ENCODE measurements around the gene DLG2.

The DLG2 gene

DNA sequence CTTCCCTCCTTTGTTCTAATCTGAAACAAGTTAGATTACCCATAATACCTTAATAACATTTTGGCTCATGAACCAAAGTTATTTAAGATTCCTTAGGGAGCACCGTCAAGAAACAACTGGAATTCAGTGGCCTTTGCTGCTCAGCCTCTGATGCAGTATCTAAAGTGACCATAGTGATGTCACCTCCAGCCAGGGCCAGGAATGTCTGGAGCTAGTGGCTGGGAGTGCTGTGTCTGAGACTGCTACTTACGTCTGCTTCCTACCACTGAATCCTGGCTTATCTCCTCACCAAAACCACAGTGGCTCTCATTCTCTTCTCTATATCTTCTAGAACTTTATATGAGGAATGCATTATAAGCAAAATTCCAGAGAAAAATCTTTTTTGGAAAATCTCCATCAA is 658.0 kb downstream of the DLG2 start:
- Histone ChIP-seq H3K27ac (no peak overlapping the region), H3K36me3 (no peaks in the 10 kb centered on the region), H3K9me3 (ENCODE audit: severe bottlenecking) (no peaks in the 10 kb centered on the region), H3K27me3 (ENCODE audit: insufficient read depth, low read depth, severe bottlenecking) (no peaks in the 10 kb centered on the region), H3K4me3 (ENCODE audit: low read depth, low read length) (no peak overlapping the region)
- TF ChIP-seq, protein P1, sequence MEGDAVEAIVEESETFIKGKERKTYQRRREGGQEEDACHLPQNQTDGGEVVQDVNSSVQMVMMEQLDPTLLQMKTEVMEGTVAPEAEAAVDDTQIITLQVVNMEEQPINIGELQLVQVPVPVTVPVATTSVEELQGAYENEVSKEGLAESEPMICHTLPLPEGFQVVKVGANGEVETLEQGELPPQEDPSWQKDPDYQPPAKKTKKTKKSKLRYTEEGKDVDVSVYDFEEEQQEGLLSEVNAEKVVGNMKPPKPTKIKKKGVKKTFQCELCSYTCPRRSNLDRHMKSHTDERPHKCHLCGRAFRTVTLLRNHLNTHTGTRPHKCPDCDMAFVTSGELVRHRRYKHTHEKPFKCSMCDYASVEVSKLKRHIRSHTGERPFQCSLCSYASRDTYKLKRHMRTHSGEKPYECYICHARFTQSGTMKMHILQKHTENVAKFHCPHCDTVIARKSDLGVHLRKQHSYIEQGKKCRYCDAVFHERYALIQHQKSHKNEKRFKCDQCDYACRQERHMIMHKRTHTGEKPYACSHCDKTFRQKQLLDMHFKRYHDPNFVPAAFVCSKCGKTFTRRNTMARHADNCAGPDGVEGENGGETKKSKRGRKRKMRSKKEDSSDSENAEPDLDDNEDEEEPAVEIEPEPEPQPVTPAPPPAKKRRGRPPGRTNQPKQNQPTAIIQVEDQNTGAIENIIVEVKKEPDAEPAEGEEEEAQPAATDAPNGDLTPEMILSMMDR (IDR thresholded peaks at IDR 0.05; ENCODE audit: low read depth, low read length) = no peak
- DNase-seq = no peak

DNA sequence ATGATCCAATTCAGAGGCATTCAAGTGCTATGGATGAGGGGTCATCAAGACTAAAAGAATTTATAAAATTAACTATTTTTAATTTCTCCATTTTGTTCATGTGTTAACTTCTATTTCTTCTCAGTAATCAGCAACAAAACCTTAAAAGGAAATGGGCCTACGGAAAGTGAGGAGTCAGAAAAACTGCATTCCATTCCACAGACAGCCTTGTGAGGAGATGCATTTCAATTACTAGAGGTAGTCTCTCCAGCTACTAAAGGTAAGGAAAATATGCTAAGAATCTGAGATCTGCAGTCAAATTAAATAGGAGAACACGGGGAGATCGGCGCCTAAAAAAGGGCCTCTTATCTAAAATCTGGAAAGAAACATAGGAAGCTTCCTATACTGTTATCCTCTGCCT is 661.7 kb downstream of the DLG2 start:
- Histone ChIP-seq H3K4me3 (ENCODE audit: low read depth, low read length) (no peak overlapping the region), H3K27ac (no peak overlapping the region), H3K9me3 (ENCODE audit: severe bottlenecking) (no peaks in the 10 kb centered on the region), H3K27me3 (ENCODE audit: insufficient read depth, low read depth, severe bottlenecking) (no peaks in the 10 kb centered on the region), H3K36me3 (no peaks in the 10 kb centered on the region)
- DNase-seq = no peak
- TF ChIP-seq, protein P1 (IDR thresholded peaks at IDR 0.05; ENCODE audit: low read depth, low read length) = no peak

DNA sequence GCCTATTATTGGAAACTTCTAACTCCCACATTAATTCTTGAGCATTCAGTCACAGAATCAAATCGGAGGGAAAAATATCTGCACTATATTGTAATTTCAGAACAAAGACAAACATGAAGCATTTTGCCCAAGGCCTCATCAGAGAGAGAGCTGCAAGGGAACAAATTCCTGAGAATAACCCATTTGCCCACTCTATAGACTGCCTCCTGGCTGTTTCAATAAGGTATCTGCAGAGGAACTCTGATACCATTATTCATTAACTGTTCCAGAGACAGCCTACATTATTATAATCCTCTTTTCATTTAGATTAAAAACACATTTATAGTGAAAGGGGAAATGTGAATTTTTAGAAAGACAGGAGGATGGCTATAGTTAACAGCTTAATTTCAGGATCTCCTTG is 663.9 kb downstream of the DLG2 start:
- no peak for DNase-seq
- TF ChIP-seq, protein P1 (IDR thresholded peaks at IDR 0.05; ENCODE audit: low read depth, low read length) = no peak
- no peaks in the 10 kb centered on the region for H3K9me3 ChIP-seq (ENCODE audit: severe bottlenecking)
- no peak overlapping the region for H3K27ac ChIP-seq
- no peaks in the 10 kb centered on the region for H3K27me3 ChIP-seq (ENCODE audit: insufficient read depth, low read depth, severe bottlenecking)
- H3K4me3 ChIP-seq (ENCODE audit: low read depth, low read length) = no peak overlapping the region
- H3K36me3 ChIP-seq = no peaks in the 10 kb centered on the region

DNA sequence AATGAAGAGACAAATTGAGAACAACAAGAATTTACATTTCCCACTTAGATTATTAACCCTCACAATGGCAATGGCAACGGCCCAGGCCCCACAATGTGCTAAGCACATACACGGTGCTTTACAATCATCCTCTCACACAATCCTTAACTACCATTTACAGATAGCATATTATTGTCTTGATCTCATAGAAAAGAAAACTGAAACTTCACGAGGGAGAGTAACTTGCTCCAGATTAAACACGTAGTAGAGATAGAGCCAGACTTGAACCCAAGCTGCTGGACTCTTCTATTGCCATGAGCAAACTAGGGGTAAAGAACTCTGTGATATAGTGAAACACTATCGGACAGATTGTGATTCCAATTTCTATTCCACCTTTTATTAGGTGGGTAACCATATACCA is 665.1 kb downstream of the DLG2 start:
- TF ChIP-seq, protein P1 (IDR thresholded peaks at IDR 0.05; ENCODE audit: low read depth, low read length) = no peak
- DNase-seq = no peak
- H3K27me3 ChIP-seq (ENCODE audit: insufficient read depth, low read depth, severe bottlenecking) = no peaks in the 10 kb centered on the region
- no peaks in the 10 kb centered on the region for H3K36me3 ChIP-seq
- no peak overlapping the region for H3K27ac ChIP-seq
- no peaks in the 10 kb centered on the region for H3K9me3 ChIP-seq (ENCODE audit: severe bottlenecking)
- no peak overlapping the region for H3K4me3 ChIP-seq (ENCODE audit: low read depth, low read length)

DNA sequence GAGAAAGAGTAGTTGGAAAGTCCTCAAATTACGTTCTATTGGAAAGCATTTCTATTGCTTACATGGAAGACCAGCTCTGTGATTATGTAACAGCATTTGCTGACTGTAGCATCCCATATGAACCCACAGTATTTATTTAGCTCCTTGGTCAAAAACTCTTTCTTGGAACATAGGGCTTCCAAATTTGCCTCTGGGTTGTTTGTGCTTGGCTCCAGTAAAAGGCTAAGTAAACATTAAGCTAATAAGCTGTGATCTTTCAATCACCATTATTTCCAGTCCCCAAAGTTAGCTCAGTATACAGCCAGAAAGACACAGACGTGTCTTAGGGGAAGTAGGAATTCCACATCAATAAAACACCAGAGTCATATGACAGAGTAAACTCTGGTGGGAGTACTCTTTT is 668.8 kb downstream of the DLG2 start:
- H3K4me3 ChIP-seq (ENCODE audit: low read depth, low read length) = no peak overlapping the region
- DNase-seq = no peak
- H3K36me3 ChIP-seq = no peaks in the 10 kb centered on the region
- no peaks in the 10 kb centered on the region for H3K27me3 ChIP-seq (ENCODE audit: insufficient read depth, low read depth, severe bottlenecking)
- TF ChIP-seq, protein P1 (IDR thresholded peaks at IDR 0.05; ENCODE audit: low read depth, low read length) = no peak
- H3K9me3 ChIP-seq (ENCODE audit: severe bottlenecking) = no peaks in the 10 kb centered on the region
- no peak overlapping the region for H3K27ac ChIP-seq

DNA sequence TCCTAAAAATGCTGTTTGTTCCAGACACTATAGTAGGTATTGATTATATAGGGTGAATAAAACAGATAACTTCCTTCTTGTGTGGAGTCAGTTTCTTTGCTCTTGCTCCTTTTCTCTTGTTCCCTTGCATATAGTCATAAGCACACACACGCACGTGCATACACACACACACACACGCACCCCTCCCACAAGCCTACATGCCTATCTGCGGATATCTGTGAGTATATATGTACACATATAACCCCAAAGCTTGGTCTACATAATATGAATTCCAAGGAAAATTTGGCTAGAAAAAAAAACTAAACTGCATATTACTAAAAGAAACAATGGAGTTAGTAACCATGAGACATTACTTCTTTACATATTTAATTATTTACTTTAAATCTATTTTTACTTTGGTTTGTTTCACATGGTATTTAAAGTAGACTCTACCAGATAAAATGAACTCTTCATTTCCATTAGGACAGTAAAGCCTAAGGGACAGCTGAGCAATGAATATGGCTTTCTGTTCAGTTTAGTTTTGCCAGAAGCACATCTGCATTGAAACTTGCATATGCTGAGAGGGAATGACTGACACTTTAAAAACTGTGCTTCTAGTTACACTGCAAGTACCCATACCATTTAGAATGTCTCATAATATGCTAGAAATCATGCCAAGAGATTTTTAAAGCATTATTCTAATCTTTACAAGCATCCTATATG is 676.4 kb downstream of the DLG2 start:
- Histone ChIP-seq H3K27me3 (ENCODE audit: insufficient read depth, low read depth, severe bottlenecking) (no peaks in the 10 kb centered on the region), H3K27ac (no peak overlapping the region), H3K4me3 (ENCODE audit: low read depth, low read length) (no peak overlapping the region), H3K9me3 (ENCODE audit: severe bottlenecking) (no peaks in the 10 kb centered on the region), H3K36me3 (no peaks in the 10 kb centered on the region)
- TF ChIP-seq, protein P1 (IDR thresholded peaks at IDR 0.05; ENCODE audit: low read depth, low read length) = no peak
- DNase-seq = no peak

Data from WERI-Rb-1 (cell line).